ENCODE measurements around the gene ERCC6L2.

ERCC6L2 gene

DNA sequence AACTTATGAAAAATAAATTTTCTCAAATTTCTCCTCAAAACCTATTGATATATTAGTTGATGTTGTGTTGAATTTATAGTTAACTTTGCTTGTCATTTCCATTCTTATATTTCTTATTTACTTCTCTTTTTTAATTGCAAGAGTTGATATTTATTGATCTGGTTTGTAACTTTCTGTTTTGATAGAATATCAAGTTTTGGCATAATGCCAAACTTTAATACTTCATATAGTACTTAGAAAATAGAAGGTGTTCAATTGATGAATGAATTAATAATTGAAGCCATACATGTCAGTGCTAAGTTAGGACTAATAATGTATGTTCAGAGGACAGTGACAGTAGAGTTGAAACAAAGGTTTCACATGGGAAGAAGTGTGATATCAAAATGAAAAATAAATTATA is 27.9 kb downstream of the ERCC6L2 start:
- no peak overlapping the region for H3K4me3 ChIP-seq (ENCODE audit: low read depth, low read length, poor library complexity, severe bottlenecking)
- no peaks in the 10 kb centered on the region for H3K36me3 ChIP-seq (ENCODE audit: insufficient read depth, low read length)
- H2AFZ ChIP-seq (ENCODE audit: low read length) = no peak overlapping the region
- H3K27ac ChIP-seq (ENCODE audit: low read depth, low read length, poor library complexity, severe bottlenecking) = no peak overlapping the region
- no peak overlapping the region for H3K4me2 ChIP-seq (ENCODE audit: low read length)
- no peaks in the 10 kb centered on the region for H3K4me1 ChIP-seq (ENCODE audit: insufficient read depth, low read length, severe bottlenecking)
- no peaks in the 10 kb centered on the region for H3K9me3 ChIP-seq (ENCODE audit: low read length)
- H4K20me1 ChIP-seq (ENCODE audit: insufficient read depth, low read length) = no peaks in the 10 kb centered on the region
- TF ChIP-seq, protein P1, sequence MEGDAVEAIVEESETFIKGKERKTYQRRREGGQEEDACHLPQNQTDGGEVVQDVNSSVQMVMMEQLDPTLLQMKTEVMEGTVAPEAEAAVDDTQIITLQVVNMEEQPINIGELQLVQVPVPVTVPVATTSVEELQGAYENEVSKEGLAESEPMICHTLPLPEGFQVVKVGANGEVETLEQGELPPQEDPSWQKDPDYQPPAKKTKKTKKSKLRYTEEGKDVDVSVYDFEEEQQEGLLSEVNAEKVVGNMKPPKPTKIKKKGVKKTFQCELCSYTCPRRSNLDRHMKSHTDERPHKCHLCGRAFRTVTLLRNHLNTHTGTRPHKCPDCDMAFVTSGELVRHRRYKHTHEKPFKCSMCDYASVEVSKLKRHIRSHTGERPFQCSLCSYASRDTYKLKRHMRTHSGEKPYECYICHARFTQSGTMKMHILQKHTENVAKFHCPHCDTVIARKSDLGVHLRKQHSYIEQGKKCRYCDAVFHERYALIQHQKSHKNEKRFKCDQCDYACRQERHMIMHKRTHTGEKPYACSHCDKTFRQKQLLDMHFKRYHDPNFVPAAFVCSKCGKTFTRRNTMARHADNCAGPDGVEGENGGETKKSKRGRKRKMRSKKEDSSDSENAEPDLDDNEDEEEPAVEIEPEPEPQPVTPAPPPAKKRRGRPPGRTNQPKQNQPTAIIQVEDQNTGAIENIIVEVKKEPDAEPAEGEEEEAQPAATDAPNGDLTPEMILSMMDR (IDR thresholded peaks at IDR 0.05; ENCODE audit: low read length) = no peak
- TF ChIP-seq EZH2 (IDR thresholded peaks at IDR 0.05; ENCODE audit: borderline replicate concordance, low read length) = no peak
- H3K79me2 ChIP-seq (ENCODE audit: insufficient read depth, low read length) = no peaks in the 10 kb centered on the region
- H3K9ac ChIP-seq (ENCODE audit: low read length) = no peak overlapping the region
- H3F3A ChIP-seq (ENCODE audit: insufficient read depth, low read length) = no peaks in the 10 kb centered on the region
- no peaks in the 10 kb centered on the region for H3K27me3 ChIP-seq (ENCODE audit: insufficient read depth, low read length)
- H3K9me2 ChIP-seq (ENCODE audit: low read depth, low read length) = no peaks in the 10 kb centered on the region

DNA sequence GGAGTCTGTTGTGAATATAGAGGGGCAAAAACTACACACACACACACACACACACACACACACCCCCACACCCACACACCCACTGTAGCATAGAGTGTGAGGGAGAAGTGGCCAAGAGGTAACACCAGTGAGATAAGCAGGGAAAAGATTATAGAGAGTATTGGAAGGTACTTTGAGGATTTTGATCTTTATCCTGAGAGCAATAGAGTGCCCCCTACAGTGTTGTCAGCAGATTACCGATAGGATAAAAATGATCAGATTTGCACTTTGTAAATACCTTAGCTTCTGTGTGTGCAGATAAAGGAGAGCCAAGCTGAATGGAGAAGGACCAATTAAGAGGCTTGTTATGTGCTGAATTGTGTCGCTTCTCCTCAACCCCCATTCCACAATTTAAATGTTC is 32.3 kb downstream of the ERCC6L2 start:
- Histone ChIP-seq H3K4me2 (ENCODE audit: low read length) (no peak overlapping the region), H3K9ac (ENCODE audit: low read length) (no peak overlapping the region), H3K79me2 (ENCODE audit: insufficient read depth, low read length) (no peaks in the 10 kb centered on the region), H3K4me1 (ENCODE audit: insufficient read depth, low read length, severe bottlenecking) (no peaks in the 10 kb centered on the region), H3K9me3 (ENCODE audit: low read length) (no peaks in the 10 kb centered on the region), H3K27ac (ENCODE audit: low read depth, low read length, poor library complexity, severe bottlenecking) (no peak overlapping the region), H3K4me3 (ENCODE audit: low read depth, low read length, poor library complexity, severe bottlenecking) (no peak overlapping the region), H3K27me3 (ENCODE audit: insufficient read depth, low read length) (no peaks in the 10 kb centered on the region), H2AFZ (ENCODE audit: low read length) (no peak overlapping the region), H3K36me3 (ENCODE audit: insufficient read depth, low read length) (peaks cover 4% of the 10 kb centered on the region; the same call in 1 of the 2 replicates), H4K20me1 (ENCODE audit: insufficient read depth, low read length) (no peaks in the 10 kb centered on the region), H3K9me2 (ENCODE audit: low read depth, low read length) (no peaks in the 10 kb centered on the region), H3F3A (ENCODE audit: insufficient read depth, low read length) (no peaks in the 10 kb centered on the region)
- TF ChIP-seq, protein P1 (IDR thresholded peaks at IDR 0.05; ENCODE audit: low read length) = peak; percentile 34; the same call in 1 of the 2 replicates
- TF ChIP-seq EZH2 (IDR thresholded peaks at IDR 0.05; ENCODE audit: borderline replicate concordance, low read length) = no peak

DNA sequence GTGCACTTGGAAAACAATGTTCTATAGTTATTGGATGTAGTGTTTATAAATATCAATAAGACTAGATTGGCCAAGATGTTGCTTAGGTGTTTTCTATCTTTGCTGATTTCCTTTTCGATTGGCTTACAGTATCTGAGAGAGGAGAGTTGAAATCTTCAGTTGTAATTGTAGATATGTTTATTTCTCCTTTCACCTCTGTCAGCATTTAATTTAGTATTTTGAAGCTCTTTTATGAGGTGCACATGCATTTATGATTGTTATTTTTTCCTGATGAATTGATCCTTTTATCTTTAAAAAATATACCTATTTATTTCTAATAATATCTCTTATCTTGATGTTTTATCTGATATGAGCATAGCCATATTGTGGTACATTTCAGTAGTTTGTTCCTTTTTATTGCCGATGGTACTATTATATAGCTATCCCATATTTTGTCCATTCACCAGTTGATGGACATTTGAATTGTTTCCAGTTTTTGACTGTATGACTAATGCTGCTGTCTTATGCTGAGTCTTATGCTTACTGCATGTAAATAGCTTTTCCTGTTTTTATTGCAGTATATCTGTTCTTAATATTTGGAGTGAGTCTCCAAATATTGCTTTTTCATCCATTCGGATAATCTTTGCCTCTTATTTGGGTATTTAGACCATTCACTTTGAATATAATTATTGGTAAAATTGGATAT is 34.7 kb downstream of the ERCC6L2 start:
- H3K79me2 ChIP-seq (ENCODE audit: insufficient read depth, low read length) = no peaks in the 10 kb centered on the region
- no peak overlapping the region for H3K27ac ChIP-seq (ENCODE audit: low read depth, low read length, poor library complexity, severe bottlenecking)
- H3K9ac ChIP-seq (ENCODE audit: low read length) = no peak overlapping the region
- no peaks in the 10 kb centered on the region for H3F3A ChIP-seq (ENCODE audit: insufficient read depth, low read length)
- H2AFZ ChIP-seq (ENCODE audit: low read length) = no peak overlapping the region
- H3K4me2 ChIP-seq (ENCODE audit: low read length) = no peak overlapping the region
- no peaks in the 10 kb centered on the region for H3K9me3 ChIP-seq (ENCODE audit: low read length)
- no peaks in the 10 kb centered on the region for H3K27me3 ChIP-seq (ENCODE audit: insufficient read depth, low read length)
- no peaks in the 10 kb centered on the region for H3K9me2 ChIP-seq (ENCODE audit: low read depth, low read length)
- no peak for TF ChIP-seq EZH2 (IDR thresholded peaks at IDR 0.05; ENCODE audit: borderline replicate concordance, low read length)
- TF ChIP-seq, protein P1 (IDR thresholded peaks at IDR 0.05; ENCODE audit: low read length) = no peak
- H3K4me1 ChIP-seq (ENCODE audit: insufficient read depth, low read length, severe bottlenecking) = no peaks in the 10 kb centered on the region
- H3K36me3 ChIP-seq (ENCODE audit: insufficient read depth, low read length) = peaks cover 5% of the 10 kb centered on the region; the same call in 1 of the 2 replicates
- H3K4me3 ChIP-seq (ENCODE audit: low read depth, low read length, poor library complexity, severe bottlenecking) = no peak overlapping the region
- H4K20me1 ChIP-seq (ENCODE audit: insufficient read depth, low read length) = no peaks in the 10 kb centered on the region

All from OCI-LY1 (cell line).